Activated naive CD4-positive, alpha-beta T cell treated with anti-CD3 and anti-CD28 coated beads, Interleukin-2, amount 50 U/mL, for 24 hours (primary cell): ENCODE results near the gene LRIT2.

Experiments used
- H3K27ac Mint-ChIP-seq: one replicate; pipeline ENCODE4 v1.8.0; 2021; ENCODE audit warnings: mild to moderate bottlenecking, mixed read lengths
- H3K27me3 Mint-ChIP-seq: one replicate; pipeline ENCODE4 v1.8.0; 2021; ENCODE audit warnings: mixed read lengths
- H3K36me3 Mint-ChIP-seq: one replicate; pipeline ENCODE4 v1.8.0; 2021; ENCODE audit warnings: mixed read lengths
- H3K4me1 Mint-ChIP-seq: one replicate; pipeline ENCODE4 v1.8.0; 2021; ENCODE audit warnings: mixed read lengths
- H3K4me3 Mint-ChIP-seq: one replicate; pipeline ENCODE4 v1.8.0; 2021; ENCODE audit warnings: mild to moderate bottlenecking, mixed read lengths
- H3K9me3 Mint-ChIP-seq: one replicate; pipeline ENCODE4 v1.8.0; 2021; ENCODE audit warnings: mixed read lengths

The LRIT2 gene

GRCh38 chr10:84226616-84227015 is 1.3 kb upstream of the LRIT2 start:
- no peaks in the 10 kb centered on the region for H3K36me3 Mint-ChIP-seq
- no peak overlapping the region for H3K4me3 Mint-ChIP-seq
- peaks cover 27% of the 10 kb centered on the region for H3K27me3 Mint-ChIP-seq
- no peak overlapping the region for H3K27ac Mint-ChIP-seq
- H3K9me3 Mint-ChIP-seq: no peaks in the 10 kb centered on the region
- no peaks in the 10 kb centered on the region for H3K4me1 Mint-ChIP-seq

GRCh38 chr10:84224411-84225028 is 824 bp downstream of the LRIT2 start:
- Mint-ChIP-seq H3K27ac (no peak overlapping the region), H3K36me3 (no peaks in the 10 kb centered on the region), H3K9me3 (no peaks in the 10 kb centered on the region), H3K4me1 (no peaks in the 10 kb centered on the region), H3K27me3 (peaks cover 24% of the 10 kb centered on the region), H3K4me3 (no peak overlapping the region)

- Mint-ChIP-seq H3K27ac (no peak overlapping the region), H3K27me3 (peaks cover 22% of the 10 kb centered on the region), H3K36me3 (no peaks in the 10 kb centered on the region), H3K4me1 (no peaks in the 10 kb centered on the region), H3K9me3 (no peaks in the 10 kb centered on the region), H3K4me3 (no peak overlapping the region)
These were observed 3.4 kb downstream of the LRIT2 start for GRCh38 chr10:84221916-84222315.

GRCh38 chr10:84217746-84218145 is 7.6 kb downstream of the LRIT2 start:
- Mint-ChIP-seq H3K4me3 (no peak overlapping the region), H3K27me3 (peaks cover 8% of the 10 kb centered on the region), H3K27ac (no peak overlapping the region), H3K36me3 (no peaks in the 10 kb centered on the region), H3K4me1 (no peaks in the 10 kb centered on the region), H3K9me3 (no peaks in the 10 kb centered on the region)

GRCh38 chr10:84216834-84217233 is 8.5 kb downstream of the LRIT2 start:
- no peaks in the 10 kb centered on the region for H3K9me3 Mint-ChIP-seq
- no peak overlapping the region for H3K4me3 Mint-ChIP-seq
- no peaks in the 10 kb centered on the region for H3K36me3 Mint-ChIP-seq
- H3K27ac Mint-ChIP-seq: no peak overlapping the region
- H3K4me1 Mint-ChIP-seq: no peaks in the 10 kb centered on the region
- H3K27me3 Mint-ChIP-seq: peaks cover 3% of the 10 kb centered on the region

- Mint-ChIP-seq H3K36me3 (no peaks in the 10 kb centered on the region), H3K27ac (no peak overlapping the region), H3K4me3 (no peak overlapping the region), H3K9me3 (no peaks in the 10 kb centered on the region), H3K27me3 (peaks cover 1% of the 10 kb centered on the region), H3K4me1 (no peaks in the 10 kb centered on the region)
These were observed 10.6 kb downstream of the LRIT2 start for GRCh38 chr10:84214612-84215235.

- Mint-ChIP-seq H3K4me3 (no peak overlapping the region), H3K4me1 (no peaks in the 10 kb centered on the region), H3K27ac (no peak overlapping the region), H3K27me3 (peaks cover 1% of the 10 kb centered on the region), H3K36me3 (no peaks in the 10 kb centered on the region), H3K9me3 (no peaks in the 10 kb centered on the region)
These were observed 11.2 kb downstream of the LRIT2 start for GRCh38 chr10:84214046-84214572.

GRCh38 chr10:84213076-84213475 is 12.3 kb downstream of the LRIT2 start:
- Mint-ChIP-seq H3K4me1 (no peaks in the 10 kb centered on the region), H3K36me3 (no peaks in the 10 kb centered on the region), H3K4me3 (no peak overlapping the region), H3K27ac (no peak overlapping the region), H3K27me3 (peaks cover 1% of the 10 kb centered on the region), H3K9me3 (no peaks in the 10 kb centered on the region)

- Mint-ChIP-seq H3K4me3 (no peak overlapping the region), H3K36me3 (no peaks in the 10 kb centered on the region), H3K4me1 (no peaks in the 10 kb centered on the region), H3K9me3 (no peaks in the 10 kb centered on the region), H3K27ac (no peak overlapping the region), H3K27me3 (peaks cover 1% of the 10 kb centered on the region)
These were observed 13.3 kb downstream of the LRIT2 start for GRCh38 chr10:84212014-84212413.

- H3K36me3 Mint-ChIP-seq: no peaks in the 10 kb centered on the region
- no peak overlapping the region for H3K4me3 Mint-ChIP-seq
- no peaks in the 10 kb centered on the region for H3K9me3 Mint-ChIP-seq
- H3K27ac Mint-ChIP-seq: peak overlapping the region; percentile 76
- H3K4me1 Mint-ChIP-seq: no peaks in the 10 kb centered on the region
- H3K27me3 Mint-ChIP-seq: peaks cover 1% of the 10 kb centered on the region
These were observed 13.8 kb downstream of the LRIT2 start for GRCh38 chr10:84211566-84211965.

- Mint-ChIP-seq H3K4me3 (no peak overlapping the region), H3K27me3 (peaks cover 1% of the 10 kb centered on the region), H3K27ac (no peak overlapping the region), H3K36me3 (no peaks in the 10 kb centered on the region), H3K4me1 (no peaks in the 10 kb centered on the region), H3K9me3 (no peaks in the 10 kb centered on the region)
These were observed 17.3 kb downstream of the LRIT2 start for GRCh38 chr10:84208023-84208422.

GRCh38 chr10:84205853-84206525 is 19.4 kb downstream of the LRIT2 start:
- no peaks in the 10 kb centered on the region for H3K4me1 Mint-ChIP-seq
- H3K36me3 Mint-ChIP-seq: no peaks in the 10 kb centered on the region
- H3K9me3 Mint-ChIP-seq: no peaks in the 10 kb centered on the region
- H3K27ac Mint-ChIP-seq: no peak overlapping the region
- no peak overlapping the region for H3K4me3 Mint-ChIP-seq
- peaks cover 1% of the 10 kb centered on the region for H3K27me3 Mint-ChIP-seq

- no peaks in the 10 kb centered on the region for H3K9me3 Mint-ChIP-seq
- H3K27ac Mint-ChIP-seq: no peak overlapping the region
- H3K27me3 Mint-ChIP-seq: no peaks in the 10 kb centered on the region
- H3K36me3 Mint-ChIP-seq: no peaks in the 10 kb centered on the region
- H3K4me3 Mint-ChIP-seq: no peak overlapping the region
- no peaks in the 10 kb centered on the region for H3K4me1 Mint-ChIP-seq
These were observed 20.1 kb downstream of the LRIT2 start for GRCh38 chr10:84205049-84205852.

GRCh38 chr10:84204610-84205009 is 20.7 kb downstream of the LRIT2 start:
- Mint-ChIP-seq H3K4me1 (no peaks in the 10 kb centered on the region), H3K36me3 (no peaks in the 10 kb centered on the region), H3K27ac (no peak overlapping the region), H3K9me3 (no peaks in the 10 kb centered on the region), H3K27me3 (no peaks in the 10 kb centered on the region), H3K4me3 (no peak overlapping the region)

GRCh38 chr10:84204122-84204521 is 21.2 kb downstream of the LRIT2 start:
- H3K27me3 Mint-ChIP-seq: no peaks in the 10 kb centered on the region
- no peak overlapping the region for H3K27ac Mint-ChIP-seq

More at GRCh38 chr10:84204122-84204521, 21.2 kb downstream of the LRIT2 start:
- Mint-ChIP-seq H3K9me3 (no peaks in the 10 kb centered on the region), H3K4me1 (no peaks in the 10 kb centered on the region), H3K4me3 (no peak overlapping the region), H3K36me3 (no peaks in the 10 kb centered on the region)
